Gastrocnemius medialis (tissue), 4 donors: ENCODE results near the gene DPP9.

ENCODE experiments used
- CTCF ChIP-seq, 5 experiments: fragments of 450-650 bp in 3 of 5; fragments of 200-600 bp in 2 of 5; sonication (generic) in 2 of 5; IDR thresholded peaks in 4 of 5; conservative IDR thresholded peaks in 1 of 5; 1 replicate in 4 of 5; 2 replicates in 1 of 5; pipeline ENCODE4 v1.5.1; 2016 to 2019; ENCODE audit warnings: antibody characterized with exemption in 5 of 5, mild to moderate bottlenecking in 3 of 5, moderate library complexity in 3 of 5
- POLR2A ChIP-seq, 2 donors: fragments of 450-650 bp; IDR thresholded peaks; one replicate each; pipeline ENCODE4 v1.6.1; 2017; ENCODE audit warnings: antibody characterized with exemption in 2 of 2, mild to moderate bottlenecking in 2 of 2, moderate library complexity in 2 of 2

- TF ChIP-seq CTCF (IDR thresholded peaks at IDR 0.05 in 4 of 5, conservative IDR thresholded peaks at IDR 0.05 in 1 of 5): no peak
- TF ChIP-seq POLR2A (IDR thresholded peaks at IDR 0.05): no peak
These were observed 48.3 kb downstream of the DPP9 start for GRCh38 chr19:4675346-4675745.
